HG02588 (cell line): ENCODE results near the gene CDYL2.
"Not testable (repeated sequence)": the region's sequence is repeated elsewhere in the genome, so short reads cannot be mapped to it uniquely, and the experiment has no call there.

Experiments
- ATAC-seq: cut with Tn5 transposase; IDR thresholded peaks from one replicate; pipeline ENCODE4 v1.9.1; 2021; ENCODE audit warnings: mild to moderate bottlenecking, moderate library complexity; ENCODE audit not compliant: unreplicated experiment

The CDYL2 gene

GRCh38 chr16:80672379-80672778 lies 132.0 kb downstream of the CDYL2 start:
- no peak for ATAC-seq

- ATAC-seq = no peak
Measured at GRCh38 chr16:80671281-80671849, 133.0 kb downstream of the CDYL2 start.

GRCh38 chr16:80670170-80670865 lies 134.1 kb downstream of the CDYL2 start:
- no peak for ATAC-seq

- no peak for ATAC-seq
Measured at GRCh38 chr16:80669673-80670072, 134.7 kb downstream of the CDYL2 start.

GRCh38 chr16:80667925-80668324 lies 136.5 kb downstream of the CDYL2 start:
- ATAC-seq = no peak

- ATAC-seq = no peak
Measured at GRCh38 chr16:80667251-80667560, 137.2 kb downstream of the CDYL2 start.

- ATAC-seq = no peak
Measured at GRCh38 chr16:80666378-80667250, 137.8 kb downstream of the CDYL2 start.

GRCh38 chr16:80665356-80665755 lies 139.0 kb downstream of the CDYL2 start:
- ATAC-seq = no peak

- ATAC-seq = no peak
Measured at GRCh38 chr16:80664786-80665185, 139.6 kb downstream of the CDYL2 start.

- no peak for ATAC-seq
Measured at GRCh38 chr16:80664226-80664625, 140.2 kb downstream of the CDYL2 start.

- no peak for ATAC-seq
Measured at GRCh38 chr16:80663078-80663477, 141.3 kb downstream of the CDYL2 start.

GRCh38 chr16:80659865-80660264 lies 144.5 kb downstream of the CDYL2 start:
- ATAC-seq = no peak

GRCh38 chr16:80656711-80657150 lies 147.7 kb downstream of the CDYL2 start:
- peak; percentile 96 for ATAC-seq

- no peak for ATAC-seq
Measured at GRCh38 chr16:80656161-80656560, 148.2 kb downstream of the CDYL2 start.

- no peak for ATAC-seq
Measured at GRCh38 chr16:80655751-80656150, 148.6 kb downstream of the CDYL2 start.

GRCh38 chr16:80654094-80654862 lies 150.1 kb downstream of the CDYL2 start:
- ATAC-seq = no peak

- no peak for ATAC-seq
Measured at GRCh38 chr16:80652441-80652840, 152.0 kb downstream of the CDYL2 start.

GRCh38 chr16:80650281-80650680 lies 154.1 kb downstream of the CDYL2 start:
- not testable (repeated sequence) for ATAC-seq

- ATAC-seq = no peak
Measured at GRCh38 chr16:80640316-80640715, 164.1 kb downstream of the CDYL2 start.

- no peak for ATAC-seq
Measured at GRCh38 chr16:80639636-80640035, 164.8 kb downstream of the CDYL2 start.

- no peak for ATAC-seq
Measured at GRCh38 chr16:80637621-80638020, 166.8 kb downstream of the CDYL2 start.
